ENCODE measurements around the gene FIBCD1.
A peak's percentile ranks its signal among the peaks of the same experiment; 100 is the strongest.

Gene FIBCD1

GRCh38 chr9:130874783-130875182, 64.3 kb downstream of the FIBCD1 start:
- no peak for ATAC-seq

GRCh38 chr9:130873966-130874365, 65.1 kb downstream of the FIBCD1 start:
- no peak for ATAC-seq

GRCh38 chr9:130872912-130873503, 66.0 kb downstream of the FIBCD1 start:
- ATAC-seq = no peak

- ATAC-seq = no peak
These were observed 66.5 kb downstream of the FIBCD1 start for GRCh38 chr9:130872508-130872907.

- no peak for ATAC-seq
These were observed 67.0 kb downstream of the FIBCD1 start for GRCh38 chr9:130872093-130872492.

- ATAC-seq = no peak
These were observed 67.5 kb downstream of the FIBCD1 start for GRCh38 chr9:130871395-130872062.

GRCh38 chr9:130870491-130871381, 68.3 kb downstream of the FIBCD1 start:
- ATAC-seq = peak; percentile 30 to 38

- ATAC-seq = no peak
These were observed 69.8 kb downstream of the FIBCD1 start for GRCh38 chr9:130869250-130869649.

GRCh38 chr9:130868230-130868629, 70.8 kb downstream of the FIBCD1 start:
- no peak for ATAC-seq

GRCh38 chr9:130867556-130867955, 71.5 kb downstream of the FIBCD1 start:
- no peak for ATAC-seq

- ATAC-seq = peak; percentile 55 to 66
These were observed 72.5 kb downstream of the FIBCD1 start for GRCh38 chr9:130866474-130866965.

GRCh38 chr9:130865921-130866320, 73.1 kb downstream of the FIBCD1 start:
- no peak for ATAC-seq

GRCh38 chr9:130864541-130864940, 74.5 kb downstream of the FIBCD1 start:
- no peak for ATAC-seq

GRCh38 chr9:130862747-130863146, 76.3 kb downstream of the FIBCD1 start:
- no peak for ATAC-seq

GRCh38 chr9:130862217-130862616, 76.8 kb downstream of the FIBCD1 start:
- no peak for ATAC-seq

- ATAC-seq = no peak
These were observed 77.5 kb downstream of the FIBCD1 start for GRCh38 chr9:130861372-130862180.

GRCh38 chr9:130860458-130861316, 78.4 kb downstream of the FIBCD1 start:
- no peak for ATAC-seq

- ATAC-seq = no peak
These were observed 80.0 kb downstream of the FIBCD1 start for GRCh38 chr9:130858739-130859705.

GRCh38 chr9:130857864-130858738, 80.9 kb downstream of the FIBCD1 start:
- no peak for ATAC-seq
